Measurements from ENCODE around the gene TMC3. TPM values are rescaled to one million over a fixed set of nuclear protein-coding genes. Genes with fewer than 3 reads are reported as not detected.

TMC3 gene
- total and polyA plus RNA-seq, 10 of the 15 experiments (the other 5 are each of a cell fraction or from before 2014, with no cell fraction given): 0.03 to 0.04 (median 0.04) TPM; not detected in 7

- H3K79me2 ChIP-seq (ENCODE audit: control insufficient read depth, insufficient read depth, low read length): no peaks in the 10 kb centered on the region
- CTCF ChIA-PET: interaction anchor here (0.7 kb wide), 1 partner anchor 13 kb away, joined by 4 read pairs; no protein-coding TSS in a partner anchor
- no peaks in the 10 kb centered on the region for H4K20me1 ChIP-seq (ENCODE audit: control insufficient read depth, insufficient read depth)
- H3K9me3 ChIP-seq (replicated peaks; ENCODE audit: control insufficient read depth, insufficient read depth, low read length): no peaks in the 10 kb centered on the region
- no peak for DNase-seq (ENCODE audit: low read depth, low spot score)
- H3K36me3 ChIP-seq (ENCODE audit: control insufficient read depth in 2 of 2, insufficient read depth in 2 of 2, low read length in 1 of 2): peaks cover 4 to 21% of the 10 kb centered on the region in 2 experiments; a peak in 3 of 4 replicates
- no peak overlapping the region for H3K27ac ChIP-seq (ENCODE audit: control insufficient read depth, insufficient read depth)
- no peak overlapping the region for H3K4me3 ChIP-seq
- no peaks in the 10 kb centered on the region for H3K27me3 ChIP-seq (replicated peaks in 1 of 2; ENCODE audit: control insufficient read depth in 2 of 2, insufficient read depth in 2 of 2, low read length in 1 of 2)
- H2AFZ ChIP-seq (ENCODE audit: control insufficient read depth, low read depth, low read length): no peak overlapping the region
- no peak overlapping the region for H3K4me2 ChIP-seq (ENCODE audit: control insufficient read depth, insufficient read depth)
- intact Hi-C loops (cut with micrococcal nuclease; ENCODE audit: unreplicated experiment): no loop called here
- no peak overlapping the region for H3K9ac ChIP-seq (ENCODE audit: control insufficient read depth, insufficient read depth, low read length)
- no peak for FAIRE-seq
- no TSS peak for BruUV-seq (replicated peaks)
- SMC1A ChIA-PET (ENCODE audit: uncharacterized antibody, unreplicated experiment): interaction anchor here (0.9 to 1.8 kb wide), 4 partner anchors 10 to 22 kb away, joined by 3 to 5 read pairs (median 4); no protein-coding TSS in a partner anchor
- no peak for TF ChIP-seq KLF5 (IDR thresholded peaks at IDR 0.05; ENCODE audit: partially characterized antibody)
- TF ChIP-seq ZNF622 (IDR thresholded peaks at IDR 0.05): no peak
- TF ChIP-seq ELK1 (IDR thresholded peaks at IDR 0.05; ENCODE audit: low read depth, low read length): no peak
- no peak for TF ChIP-seq RAD51 (IDR thresholded peaks at IDR 0.05)
- TF ChIP-seq NR2C2 (IDR thresholded peaks at IDR 0.05; ENCODE audit: borderline replicate concordance, control insufficient read depth, insufficient read length, low read depth): no peak
- TF ChIP-seq SIX5 (IDR thresholded peaks at IDR 0.05; ENCODE audit: low read depth, low read length, severe bottlenecking): no peak
- TF ChIP-seq BRCA1 (IDR thresholded peaks at IDR 0.05; ENCODE audit: low read depth, low read length): no peak
- TF ChIP-seq HDAC2 (IDR thresholded peaks at IDR 0.05): no peak
- TF ChIP-seq CHD4 (IDR thresholded peaks at IDR 0.05): no peak
- no peak for TF ChIP-seq BCL11A (IDR thresholded peaks at IDR 0.05; ENCODE audit: low read depth, low read length)
- TF ChIP-seq NR2F1 (conservative IDR thresholded peaks at IDR 0.05): no peak
- H3K4me1 ChIP-seq (ENCODE audit: control insufficient read depth, insufficient read depth, low read length): peaks cover 47% of the 10 kb centered on the region
- RAD21 ChIA-PET (ENCODE audit: unreplicated experiment): no interaction called here
- in situ Hi-C loops (cut with MboI): no loop called here
- POLR2A ChIA-PET: interaction anchor here (1.1 to 1.7 kb wide), 3 partner anchors 11 to 20 kb away, joined by 3 to 8 read pairs (median 5); no protein-coding TSS in a partner anchor
- WGBS (ENCODE audit: insufficient coverage, insufficient replicate concordance, low lambda C conversion rate, missing lambda C conversion rate): 72% methylated on average over 5 of the region's 5 CpGs
- ATAC-seq: no peak
Observed at GRCh38 chr15:81314378-81314777, 59.6 kb downstream of the TMC3 start.
